Measurements from ENCODE around the gene EIF4H. TPM values are rescaled to one million over a fixed set of nuclear protein-coding genes. Genes with fewer than 3 reads are reported as not detected.
"Not testable (repeated sequence)": the region's sequence is repeated elsewhere in the genome, so short reads cannot be mapped to it uniquely, and the experiment has no call there.

Gene EIF4H
- total RNA-seq, 1 donor from 2014 or later: 188 TPM

DNA sequence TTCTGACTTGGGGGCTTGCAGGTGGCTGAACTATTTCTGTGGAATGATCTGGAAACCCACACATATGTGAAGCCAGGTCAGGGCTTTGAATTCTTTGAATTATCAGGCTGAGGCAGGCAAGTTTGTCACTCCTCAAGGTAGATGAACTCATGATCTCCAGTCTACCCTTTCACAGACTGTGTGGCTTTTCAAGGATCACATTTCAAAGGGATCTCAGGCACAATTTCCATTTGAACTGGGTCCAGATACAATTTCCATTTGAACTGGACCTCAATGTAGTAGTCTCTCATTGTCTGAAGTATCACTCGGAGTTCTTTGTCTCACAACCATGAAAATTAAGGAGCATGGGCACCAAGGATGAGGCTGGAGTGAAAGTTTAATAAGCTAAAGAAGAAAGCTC lies 25.7 kb upstream of the EIF4H start:
- Histone ChIP-seq H3K27ac (ENCODE audit: low read depth, low read length) (no peak overlapping the region), H3K9me3 (ENCODE audit: control insufficient read depth in 3 of 3, low read length in 3 of 3) (no peaks in the 10 kb centered on the region), H3K4me1 (ENCODE audit: control insufficient read depth in 3 of 3, insufficient read depth in 3 of 3, low read length in 3 of 3) (no peaks in the 10 kb centered on the region), H3K4me3 (ENCODE audit: low read length in 3 of 3) (no peak overlapping the region), H3K27me3 (ENCODE audit: control insufficient read depth in 3 of 3, insufficient read depth in 3 of 3, low read length in 3 of 3) (no peaks in the 10 kb centered on the region), H3K36me3 (ENCODE audit: control insufficient read depth in 3 of 3, insufficient read depth in 3 of 3, low read length in 3 of 3) (no peaks in the 10 kb centered on the region), H3K9ac (ENCODE audit: low read depth in 1 of 3, low read length in 3 of 3) (no peak overlapping the region)

DNA sequence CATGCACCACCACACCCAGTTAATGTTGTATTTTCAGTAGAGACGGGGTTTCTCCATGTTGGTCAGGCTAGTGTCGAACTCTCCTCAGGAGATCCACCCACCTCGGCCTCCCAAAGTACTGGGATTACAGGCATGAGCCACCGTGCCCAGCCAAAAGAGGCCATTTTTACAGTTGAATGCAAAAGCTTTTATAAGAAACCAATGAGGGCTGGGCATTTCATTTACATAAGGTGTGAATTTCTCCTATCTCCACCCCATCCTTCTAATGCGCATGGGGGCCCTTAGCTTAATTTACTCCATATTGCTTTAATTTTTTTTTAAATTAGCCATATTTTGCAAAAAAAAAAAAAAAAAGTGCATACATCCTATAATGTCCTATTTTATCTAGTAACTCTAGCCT lies 25.1 kb upstream of the EIF4H start:
- Histone ChIP-seq H3K27me3 (ENCODE audit: control insufficient read depth in 3 of 3, insufficient read depth in 3 of 3, low read length in 3 of 3) (no peaks in the 10 kb centered on the region), H3K9me3 (ENCODE audit: control insufficient read depth in 3 of 3, low read length in 3 of 3) (no peaks in the 10 kb centered on the region), H3K36me3 (ENCODE audit: control insufficient read depth in 3 of 3, insufficient read depth in 3 of 3, low read length in 3 of 3) (no peaks in the 10 kb centered on the region), H3K4me1 (ENCODE audit: control insufficient read depth in 3 of 3, insufficient read depth in 3 of 3, low read length in 3 of 3) (no peaks in the 10 kb centered on the region), H3K27ac (ENCODE audit: low read depth, low read length) (no peak overlapping the region), H3K4me3 (ENCODE audit: low read length in 3 of 3) (no peak overlapping the region), H3K9ac (ENCODE audit: low read depth in 1 of 3, low read length in 3 of 3) (no peak overlapping the region)

DNA sequence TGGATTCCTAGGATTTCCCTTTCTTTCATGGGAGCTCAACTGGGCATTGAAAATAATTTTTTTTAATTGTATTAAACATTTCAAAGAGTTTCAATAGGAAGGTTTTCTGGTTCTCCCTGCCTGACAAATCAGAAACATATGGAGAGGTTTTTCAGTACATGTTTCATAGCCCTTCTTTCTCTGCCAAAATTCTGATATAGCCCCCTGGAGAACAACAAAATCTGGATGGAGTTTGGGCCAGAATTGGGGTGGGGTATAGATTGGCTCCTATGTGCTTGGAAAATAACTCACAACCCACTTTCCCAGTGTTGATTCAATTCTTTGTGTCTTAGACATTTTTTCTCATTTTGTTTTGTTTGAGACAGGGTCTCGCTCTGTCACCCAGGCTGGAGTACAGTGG lies 24.6 kb upstream of the EIF4H start:
- Histone ChIP-seq H3K9me3 (ENCODE audit: control insufficient read depth in 3 of 3, low read length in 3 of 3) (no peaks in the 10 kb centered on the region), H3K27ac (ENCODE audit: low read depth, low read length) (no peak overlapping the region), H3K9ac (ENCODE audit: low read depth in 1 of 3, low read length in 3 of 3) (no peak overlapping the region), H3K27me3 (ENCODE audit: control insufficient read depth in 3 of 3, insufficient read depth in 3 of 3, low read length in 3 of 3) (no peaks in the 10 kb centered on the region), H3K36me3 (ENCODE audit: control insufficient read depth in 3 of 3, insufficient read depth in 3 of 3, low read length in 3 of 3) (no peaks in the 10 kb centered on the region), H3K4me3 (ENCODE audit: low read length in 3 of 3) (no peak overlapping the region), H3K4me1 (ENCODE audit: control insufficient read depth in 3 of 3, insufficient read depth in 3 of 3, low read length in 3 of 3) (no peaks in the 10 kb centered on the region)

DNA sequence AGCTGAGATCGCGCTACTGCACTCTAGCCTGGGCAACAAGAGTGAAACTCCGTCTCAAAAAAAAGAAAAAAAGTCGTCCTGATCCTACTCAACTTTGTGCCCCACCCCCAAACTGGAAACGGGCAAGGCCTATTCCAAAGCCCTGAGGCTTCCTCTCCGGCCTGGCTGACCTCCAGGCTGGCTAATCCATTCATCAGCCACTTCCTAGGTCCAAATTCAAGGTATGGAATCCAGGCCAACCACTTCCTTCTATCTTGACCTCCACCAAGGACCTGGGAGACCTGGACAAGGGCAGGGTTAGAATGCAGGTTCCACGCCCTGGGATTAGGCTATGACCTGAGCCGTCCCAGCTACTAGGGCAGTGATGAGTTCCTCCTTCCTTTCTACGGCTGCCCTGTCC lies 20.4 kb upstream of the EIF4H start:
- H3K27me3 ChIP-seq (ENCODE audit: control insufficient read depth in 3 of 3, insufficient read depth in 3 of 3, low read length in 3 of 3): no peaks in the 10 kb centered on the region
- H3K4me3 ChIP-seq (ENCODE audit: low read length in 3 of 3): no peak overlapping the region

GRCh38 chr7:74155810-74156395 lies 18.3 kb upstream of the EIF4H start:
- Histone ChIP-seq H3K4me1 (ENCODE audit: control insufficient read depth in 3 of 3, insufficient read depth in 3 of 3, low read length in 3 of 3) (no peaks in the 10 kb centered on the region), H3K27ac (ENCODE audit: low read depth, low read length) (no peak overlapping the region), H3K9ac (ENCODE audit: low read depth in 1 of 3, low read length in 3 of 3) (no peak overlapping the region), H3K9me3 (ENCODE audit: control insufficient read depth in 3 of 3, low read length in 3 of 3) (no peaks in the 10 kb centered on the region), H3K4me3 (ENCODE audit: low read length in 3 of 3) (no peak overlapping the region), H3K27me3 (ENCODE audit: control insufficient read depth in 3 of 3, insufficient read depth in 3 of 3, low read length in 3 of 3) (no peaks in the 10 kb centered on the region), H3K36me3 (ENCODE audit: control insufficient read depth in 3 of 3, insufficient read depth in 3 of 3, low read length in 3 of 3) (no peaks in the 10 kb centered on the region)

More for the DNA sequence above, 20.4 kb upstream of the EIF4H start:
- no peaks in the 10 kb centered on the region for H3K9me3 ChIP-seq (ENCODE audit: control insufficient read depth in 3 of 3, low read length in 3 of 3)
- no peaks in the 10 kb centered on the region for H3K36me3 ChIP-seq (ENCODE audit: control insufficient read depth in 3 of 3, insufficient read depth in 3 of 3, low read length in 3 of 3)
- H3K9ac ChIP-seq (ENCODE audit: low read depth in 1 of 3, low read length in 3 of 3): no peak overlapping the region
- H3K4me1 ChIP-seq (ENCODE audit: control insufficient read depth in 3 of 3, insufficient read depth in 3 of 3, low read length in 3 of 3): no peaks in the 10 kb centered on the region
- H3K27ac ChIP-seq (ENCODE audit: low read depth, low read length): no peak overlapping the region

GRCh38 chr7:74157605-74158004 lies 16.6 kb upstream of the EIF4H start:
- Histone ChIP-seq H3K4me3 (ENCODE audit: low read length in 3 of 3) (no peak overlapping the region), H3K9me3 (ENCODE audit: control insufficient read depth in 3 of 3, low read length in 3 of 3) (no peaks in the 10 kb centered on the region), H3K36me3 (ENCODE audit: control insufficient read depth in 3 of 3, insufficient read depth in 3 of 3, low read length in 3 of 3) (no peaks in the 10 kb centered on the region), H3K27me3 (ENCODE audit: control insufficient read depth in 3 of 3, insufficient read depth in 3 of 3, low read length in 3 of 3) (no peaks in the 10 kb centered on the region), H3K4me1 (ENCODE audit: control insufficient read depth in 3 of 3, insufficient read depth in 3 of 3, low read length in 3 of 3) (no peaks in the 10 kb centered on the region), H3K9ac (ENCODE audit: low read depth in 1 of 3, low read length in 3 of 3) (no peak overlapping the region), H3K27ac (ENCODE audit: low read depth, low read length) (no peak overlapping the region)

GRCh38 chr7:74164985-74165456 lies 9.1 kb upstream of the EIF4H start:
- Histone ChIP-seq H3K4me1 (ENCODE audit: control insufficient read depth in 3 of 3, insufficient read depth in 3 of 3, low read length in 3 of 3) (peaks cover 0 to 4% (median 0%) of the 10 kb centered on the region in 3 donors), H3K27ac (ENCODE audit: low read depth, low read length) (no peak overlapping the region), H3K9me3 (ENCODE audit: control insufficient read depth in 3 of 3, low read length in 3 of 3) (no peaks in the 10 kb centered on the region), H3K36me3 (ENCODE audit: control insufficient read depth in 3 of 3, insufficient read depth in 3 of 3, low read length in 3 of 3) (no peaks in the 10 kb centered on the region), H3K4me3 (ENCODE audit: low read length in 3 of 3) (no peak overlapping the region), H3K27me3 (ENCODE audit: control insufficient read depth in 3 of 3, insufficient read depth in 3 of 3, low read length in 3 of 3) (no peaks in the 10 kb centered on the region), H3K9ac (ENCODE audit: low read depth in 1 of 3, low read length in 3 of 3) (no peak overlapping the region)

GRCh38 chr7:74165867-74166593 lies 8.1 kb upstream of the EIF4H start:
- Histone ChIP-seq H3K36me3 (ENCODE audit: control insufficient read depth in 3 of 3, insufficient read depth in 3 of 3, low read length in 3 of 3) (no peaks in the 10 kb centered on the region), H3K4me1 (ENCODE audit: control insufficient read depth in 3 of 3, insufficient read depth in 3 of 3, low read length in 3 of 3) (peaks cover 0 to 4% (median 0%) of the 10 kb centered on the region in 3 donors), H3K9me3 (ENCODE audit: control insufficient read depth in 3 of 3, low read length in 3 of 3) (no peaks in the 10 kb centered on the region), H3K9ac (ENCODE audit: low read depth in 1 of 3, low read length in 3 of 3) (no peak overlapping the region), H3K27ac (ENCODE audit: low read depth, low read length) (no peak overlapping the region), H3K4me3 (ENCODE audit: low read length in 3 of 3) (no peak overlapping the region), H3K27me3 (ENCODE audit: control insufficient read depth in 3 of 3, insufficient read depth in 3 of 3, low read length in 3 of 3) (no peaks in the 10 kb centered on the region)

- not testable (repeated sequence) for H3K36me3 ChIP-seq (ENCODE audit: control insufficient read depth in 3 of 3, insufficient read depth in 3 of 3, low read length in 3 of 3); H3K27ac ChIP-seq (ENCODE audit: low read depth, low read length); H3K4me3 ChIP-seq (ENCODE audit: low read length in 3 of 3); H3K27me3 ChIP-seq (ENCODE audit: control insufficient read depth in 3 of 3, insufficient read depth in 3 of 3, low read length in 3 of 3); H3K9ac ChIP-seq (ENCODE audit: low read depth in 1 of 3, low read length in 3 of 3); H3K4me1 ChIP-seq (ENCODE audit: control insufficient read depth in 3 of 3, insufficient read depth in 3 of 3, low read length in 3 of 3); H3K9me3 ChIP-seq (ENCODE audit: control insufficient read depth in 3 of 3, low read length in 3 of 3)
These were observed 6.8 kb upstream of the EIF4H start for GRCh38 chr7:74167324-74167723.

DNA sequence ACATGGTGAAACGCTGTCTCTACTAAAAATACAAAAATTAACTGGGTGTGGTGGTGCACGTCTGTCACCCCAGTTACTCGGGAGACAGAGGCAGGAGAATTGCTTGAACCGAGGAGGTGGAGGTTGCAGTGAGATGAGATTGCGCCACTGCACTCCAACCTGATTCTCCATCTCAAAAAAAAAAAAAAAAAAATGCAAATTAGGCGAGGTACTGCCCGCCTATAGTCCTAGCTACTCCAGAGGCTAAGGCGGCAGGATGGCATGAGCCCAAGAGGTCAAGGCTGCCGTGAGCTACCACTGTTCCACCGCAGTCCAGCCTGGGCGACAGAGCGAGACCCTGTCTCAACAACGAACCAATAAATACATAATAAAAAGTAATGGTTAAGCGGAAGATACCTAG lies 1.1 kb upstream of the EIF4H start:
- no peaks in the 10 kb centered on the region for H3K27me3 ChIP-seq (ENCODE audit: control insufficient read depth in 3 of 3, insufficient read depth in 3 of 3, low read length in 3 of 3)
- H3K4me1 ChIP-seq (ENCODE audit: control insufficient read depth in 3 of 3, insufficient read depth in 3 of 3, low read length in 3 of 3): peaks cover 24 to 39% (median 35%) of the 10 kb centered on the region in 3 donors
- peaks cover 0 to 4% (median 3%) of the 10 kb centered on the region in 3 donors for H3K36me3 ChIP-seq (ENCODE audit: control insufficient read depth in 3 of 3, insufficient read depth in 3 of 3, low read length in 3 of 3)
- H3K4me3 ChIP-seq (ENCODE audit: low read length in 3 of 3): peak overlapping the region; percentile 74 to 94 (median 78)
- peak overlapping the region; percentile 93 to 99 (median 95) for H3K9ac ChIP-seq (ENCODE audit: low read depth in 1 of 3, low read length in 3 of 3)
- H3K9me3 ChIP-seq (ENCODE audit: control insufficient read depth in 3 of 3, low read length in 3 of 3): no peaks in the 10 kb centered on the region
- H3K27ac ChIP-seq (ENCODE audit: low read depth, low read length): peak overlapping the region; percentile 97

Measured in skeletal muscle tissue (tissue), 4 donors.